Muscle layer of duodenum (tissue), 2 donors: ENCODE data around the gene FAM180B.
A peak's percentile ranks its signal among the peaks of the same experiment; 100 is the strongest.
"Not testable (repeated sequence)": the region's sequence is repeated elsewhere in the genome, so short reads cannot be mapped to it uniquely, and the experiment has no call there.

ENCODE experiments used
- H3K27ac ChIP-seq: one replicate; pipeline ENCODE4 v1.7.0; 2013; ENCODE audit warnings: mild to moderate bottlenecking, low read length
- H3K27me3 ChIP-seq: one replicate; pipeline ENCODE4 v1.7.0; 2013; ENCODE audit warnings: low read depth, mild to moderate bottlenecking, control low read depth, low read length
- H3K36me3 ChIP-seq, 2 donors: one replicate each; pipeline ENCODE4 v1.7.0; 2013; ENCODE audit warnings: low read length in 2 of 2, control low read depth in 1 of 2, mild to moderate bottlenecking in 1 of 2; ENCODE audit not compliant: insufficient read depth in 2 of 2, control insufficient read depth in 1 of 2
- H3K4me1 ChIP-seq, 2 donors: one replicate each; pipeline ENCODE4 v1.7.0; 2013; ENCODE audit warnings: low read length in 2 of 2, mild to moderate bottlenecking in 2 of 2, control low read depth in 1 of 2, moderate library complexity in 1 of 2; ENCODE audit not compliant: insufficient read depth in 2 of 2, control insufficient read depth in 1 of 2
- H3K4me3 ChIP-seq, 2 donors: one replicate each; pipeline ENCODE4 v1.7.0; 2013; ENCODE audit warnings: low read length in 2 of 2, low read depth in 1 of 2, mild to moderate bottlenecking in 1 of 2
- H3K9me3 ChIP-seq, 2 donors: one replicate each; pipeline ENCODE4 v1.7.0; 2013; ENCODE audit warnings: low read length in 2 of 2, control low read depth in 1 of 2, mild to moderate bottlenecking in 1 of 2; ENCODE audit not compliant: control insufficient read depth in 1 of 2
- donor health status: healthy.

The FAM180B gene, protein sequence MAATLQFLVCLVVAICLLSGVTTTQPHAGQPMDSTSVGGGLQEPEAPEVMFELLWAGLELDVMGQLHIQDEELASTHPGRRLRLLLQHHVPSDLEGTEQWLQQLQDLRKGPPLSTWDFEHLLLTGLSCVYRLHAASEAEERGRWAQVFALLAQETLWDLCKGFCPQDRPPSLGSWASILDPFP

DNA sequence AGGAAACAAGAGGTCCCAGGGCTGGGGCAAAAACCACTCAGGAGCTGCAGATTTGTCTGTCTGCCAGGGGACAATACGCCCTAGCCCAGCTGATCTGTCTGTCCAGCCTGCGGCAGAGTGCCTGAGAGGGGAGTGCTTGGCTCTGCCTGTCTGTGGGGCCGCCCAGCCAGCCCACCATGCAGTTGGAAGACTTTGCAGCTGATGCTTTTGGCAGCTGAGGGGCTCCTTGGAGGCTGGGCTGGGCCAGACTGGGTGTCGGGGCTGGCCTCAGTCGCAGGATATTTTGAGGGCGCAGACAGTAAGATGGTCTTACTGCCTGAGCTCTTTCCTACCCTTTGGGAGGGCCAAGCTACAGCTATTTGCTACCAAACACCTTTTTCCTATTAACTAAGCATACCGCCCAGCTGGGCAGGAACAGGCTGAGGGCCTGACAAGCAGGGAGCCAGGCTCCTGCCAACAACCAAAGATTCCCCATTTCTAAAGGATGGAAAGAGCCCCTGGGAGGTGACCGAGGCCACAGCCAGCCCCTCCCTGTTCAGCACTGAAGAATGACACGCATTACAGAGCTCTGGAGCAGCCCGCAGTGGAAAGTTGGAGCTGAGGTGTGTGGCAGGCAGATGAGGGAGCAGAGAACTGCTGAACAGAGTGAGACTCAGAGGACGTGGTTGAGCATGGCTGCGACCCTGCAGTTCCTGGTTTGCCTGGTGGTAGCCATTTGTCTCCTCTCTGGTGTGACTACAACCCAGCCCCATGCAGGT is at the start of gene FAM180B:
TSS of gene FAM180B (plus strand) at position 581 of the 758 bp plus-strand sequence. CDS start at position 672, 91 bp downstream.
- Histone ChIP-seq H3K4me3 (no peak within 1 kb of the TSS), H3K4me1 (peaks cover 0 to 17% of the 10 kb centered on the region in 2 donors), H3K27ac (no peak within 1 kb of the TSS), H3K36me3 (peaks cover 28 to 40% of the 10 kb centered on the region in 2 donors), H3K9me3 (no peaks in the 10 kb centered on the region), H3K27me3 (no peaks in the 10 kb centered on the region)

DNA sequence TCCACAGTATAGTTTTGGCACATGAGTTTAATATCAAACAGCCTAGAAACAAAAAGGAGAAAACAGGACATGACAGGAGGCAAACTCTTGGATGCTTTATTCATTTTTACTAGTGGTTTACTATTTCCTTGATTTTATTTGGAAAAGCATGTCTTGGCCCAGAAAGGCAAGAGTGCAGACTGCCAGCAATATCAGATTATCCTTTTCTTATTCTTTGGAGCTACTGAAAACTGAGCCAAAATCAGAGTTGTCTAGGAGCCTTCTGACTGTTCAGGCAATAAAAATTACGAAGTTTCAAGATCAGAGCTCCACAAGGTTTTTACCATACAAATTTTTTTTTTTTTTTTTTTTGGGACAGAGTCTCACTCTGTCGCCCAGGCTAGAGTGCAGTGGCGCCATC is 49.6 kb upstream of the FAM180B start:
- H3K9me3 ChIP-seq = no peaks in the 10 kb centered on the region
- peaks cover 10 to 80% of the 10 kb centered on the region in 2 donors for H3K4me1 ChIP-seq
- no peak overlapping the region for H3K27ac ChIP-seq

DNA sequence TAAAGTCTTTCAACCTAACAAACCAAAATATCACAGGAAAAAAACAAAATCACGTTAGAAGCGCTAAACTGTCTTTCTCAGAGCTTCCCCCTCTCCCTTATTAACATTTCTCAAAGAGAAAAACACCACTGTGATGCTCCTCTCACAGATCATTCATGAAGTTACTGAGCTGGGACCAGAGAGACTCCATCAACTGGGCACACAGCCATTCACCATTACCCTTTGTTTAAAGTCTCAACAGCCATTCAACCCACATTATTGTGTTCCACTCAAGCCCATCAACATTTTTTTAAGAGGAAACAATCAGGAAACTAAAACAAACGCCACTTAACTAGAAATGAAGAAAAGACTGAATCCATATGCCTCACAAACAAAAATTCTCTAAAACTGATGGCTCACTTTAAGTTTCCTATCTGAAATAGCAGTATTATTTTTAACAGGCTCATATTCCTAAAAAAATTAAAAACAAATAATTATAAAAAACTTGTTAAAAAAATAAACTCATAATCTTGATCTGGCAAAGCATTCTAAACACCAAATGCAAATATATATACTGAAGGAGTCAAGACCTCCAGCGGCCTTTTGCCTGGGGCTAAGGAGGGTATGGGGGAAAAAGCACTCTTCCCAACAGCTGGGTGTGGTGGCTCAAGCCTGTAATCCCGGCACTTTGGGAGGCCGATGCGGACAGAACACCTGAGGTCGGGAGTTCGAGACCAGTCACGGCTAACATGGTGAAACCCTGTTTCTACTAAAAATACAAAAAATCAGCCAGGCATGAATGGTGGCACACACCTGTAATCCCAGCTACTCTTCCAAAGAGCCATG is 47.5 kb upstream of the FAM180B start:
- H3K27ac ChIP-seq = no peak overlapping the region
- no peak overlapping the region for H3K4me3 ChIP-seq
- H3K27me3 ChIP-seq = no peaks in the 10 kb centered on the region
- no peaks in the 10 kb centered on the region for H3K9me3 ChIP-seq
- H3K36me3 ChIP-seq = no peaks in the 10 kb centered on the region
- H3K4me1 ChIP-seq = peaks cover 10 to 67% of the 10 kb centered on the region in 2 donors

More for the DNA sequence above, 49.6 kb upstream of the FAM180B start:
- Histone ChIP-seq H3K4me3 (no peak overlapping the region), H3K27me3 (no peaks in the 10 kb centered on the region), H3K36me3 (no peaks in the 10 kb centered on the region)

- no peaks in the 10 kb centered on the region for H3K36me3 ChIP-seq
- no peaks in the 10 kb centered on the region for H3K27me3 ChIP-seq
- H3K4me1 ChIP-seq = peaks cover 10 to 67% of the 10 kb centered on the region in 2 donors
- no peaks in the 10 kb centered on the region for H3K9me3 ChIP-seq
- no peak overlapping the region for H3K4me3 ChIP-seq
- H3K27ac ChIP-seq = no peak overlapping the region
Observed at GRCh38 chr11:47539681-47540039, 46.8 kb upstream of the FAM180B start.

- Histone ChIP-seq H3K36me3 (no peaks in the 10 kb centered on the region), H3K4me3 (no peak overlapping the region), H3K9me3 (no peaks in the 10 kb centered on the region), H3K27ac (no peak overlapping the region), H3K27me3 (no peaks in the 10 kb centered on the region), H3K4me1 (peaks cover 10 to 57% of the 10 kb centered on the region in 2 donors)
Observed at GRCh38 chr11:47541070-47541469, 45.4 kb upstream of the FAM180B start.

GRCh38 chr11:47545298-47545697 is 41.2 kb upstream of the FAM180B start:
- Histone ChIP-seq H3K4me3 (no peak overlapping the region), H3K9me3 (no peaks in the 10 kb centered on the region), H3K27me3 (no peaks in the 10 kb centered on the region), H3K27ac (no peak overlapping the region), H3K36me3 (peaks cover 0 to 2% of the 10 kb centered on the region in 2 donors), H3K4me1 (peaks cover 4 to 31% of the 10 kb centered on the region in 2 donors)

GRCh38 chr11:47546274-47546673 is 40.2 kb upstream of the FAM180B start:
- peaks cover 11 to 28% of the 10 kb centered on the region in 2 donors for H3K4me1 ChIP-seq
- H3K27me3 ChIP-seq, H3K36me3 ChIP-seq, H3K27ac ChIP-seq, H3K4me3 ChIP-seq, H3K9me3 ChIP-seq: not testable (repeated sequence)

- Histone ChIP-seq H3K9me3 (no peaks in the 10 kb centered on the region), H3K27ac (peak overlapping the region; percentile 96), H3K36me3 (peaks cover 0 to 10% of the 10 kb centered on the region in 2 donors), H3K27me3 (no peaks in the 10 kb centered on the region), H3K4me3 (no peak overlapping the region), H3K4me1 (peaks cover 14 to 24% of the 10 kb centered on the region in 2 donors)
Observed at GRCh38 chr11:47550288-47551047, 36.0 kb upstream of the FAM180B start.

DNA sequence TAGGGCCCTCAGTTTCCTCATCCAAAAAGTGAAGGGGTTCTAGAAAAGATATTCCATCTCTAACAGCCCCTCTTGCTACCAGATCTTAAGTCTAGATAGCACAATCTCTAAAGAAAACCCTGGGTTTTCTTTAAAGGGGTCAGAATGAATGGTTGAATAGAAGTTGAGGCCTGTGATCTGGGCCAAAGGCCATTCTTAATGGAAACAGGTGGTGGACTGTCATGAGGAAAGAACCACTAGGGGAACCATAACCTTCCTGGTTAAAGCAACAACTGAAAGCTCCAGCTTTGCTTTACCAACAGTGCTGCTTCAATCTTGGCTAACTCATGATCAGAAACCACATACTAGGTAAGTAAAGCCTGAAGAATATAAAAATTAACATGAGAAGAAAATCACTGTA is 35.4 kb upstream of the FAM180B start:
- Histone ChIP-seq H3K27me3 (no peaks in the 10 kb centered on the region), H3K4me1 (peaks cover 14 to 24% of the 10 kb centered on the region in 2 donors), H3K9me3 (no peaks in the 10 kb centered on the region), H3K27ac (peak overlapping the region; percentile 96), H3K36me3 (peaks cover 0 to 10% of the 10 kb centered on the region in 2 donors), H3K4me3 (peak overlapping the region; percentile 93 to 100)

DNA sequence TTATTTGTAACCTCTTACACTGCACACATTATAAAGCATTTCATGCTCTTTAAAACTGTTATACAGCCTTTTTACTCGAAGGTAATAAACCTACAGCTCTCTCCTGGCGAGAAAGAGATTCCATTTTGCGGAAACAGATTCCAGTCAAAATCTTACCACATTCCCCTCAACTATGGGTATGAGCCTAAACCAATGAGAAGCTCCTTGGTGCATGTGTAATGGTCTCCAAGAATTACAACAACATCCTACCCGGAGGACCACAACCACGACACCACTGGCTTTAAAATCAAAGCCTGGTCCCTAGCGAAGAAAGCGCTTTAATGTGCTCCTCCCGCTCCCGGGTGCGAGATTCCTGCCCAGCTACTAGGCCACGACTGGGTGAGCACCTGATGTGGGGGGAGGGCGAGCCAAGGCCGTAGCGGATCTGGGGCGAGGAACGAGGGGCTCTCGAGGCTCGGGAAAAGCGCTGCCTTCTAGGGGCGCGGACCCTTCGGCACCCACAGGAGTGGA is 34.4 kb upstream of the FAM180B start:
- Histone ChIP-seq H3K27ac (peak overlapping the region; percentile 96), H3K4me3 (peak overlapping the region; percentile 93 to 100), H3K27me3 (no peaks in the 10 kb centered on the region), H3K4me1 (peaks cover 14 to 17% of the 10 kb centered on the region in 2 donors), H3K9me3 (no peaks in the 10 kb centered on the region), H3K36me3 (peaks cover 0 to 10% of the 10 kb centered on the region in 2 donors)
